ENCODE results near the gene GSTM3. TPM values are rescaled to one million over a fixed set of nuclear protein-coding genes. Genes with fewer than 3 reads are reported as not detected.
"Not testable (repeated sequence)": the region's sequence is repeated elsewhere in the genome, so short reads cannot be mapped to it uniquely, and the experiment has no call there.

Gene GSTM3
- polyA plus RNA-seq, 4 donors: 71.6 to 169 (median 118) TPM

DNA sequence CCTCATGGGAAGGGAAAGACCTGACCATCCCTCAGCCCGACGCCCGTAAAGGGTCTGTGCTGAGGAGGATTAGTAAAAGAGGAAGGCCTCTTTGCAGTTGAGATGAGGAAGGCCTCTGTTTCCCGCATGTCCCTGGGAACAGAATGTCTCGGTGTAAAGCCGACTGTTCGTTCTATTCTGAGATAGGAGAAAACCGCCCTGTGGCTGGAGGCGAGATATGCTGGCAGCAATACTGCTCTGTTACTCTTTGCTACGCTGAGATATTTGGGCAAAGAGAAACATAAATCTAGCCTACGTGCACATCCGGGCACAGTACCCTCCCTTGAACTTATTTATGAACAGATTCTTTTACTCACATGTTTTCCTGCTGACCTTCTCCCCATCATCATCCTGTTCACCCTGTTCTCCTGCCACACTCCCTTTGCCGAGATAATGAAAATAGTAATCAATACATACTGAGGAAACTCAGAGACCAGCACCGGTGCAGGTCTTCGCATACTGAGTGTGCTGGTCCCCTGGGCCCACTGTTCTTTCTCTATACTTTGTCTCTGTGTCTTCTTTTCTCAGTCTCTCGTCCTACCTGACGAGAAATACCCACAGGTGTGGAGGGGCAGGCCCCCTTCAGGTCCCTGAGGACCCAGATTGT lies 26.3 kb upstream of the GSTM3 start:
- H3K9me3 ChIP-seq (ENCODE audit: control insufficient read depth in 2 of 2, insufficient read depth in 1 of 2, low read depth in 1 of 2, low read length in 1 of 2); H3K27me3 ChIP-seq (ENCODE audit: control insufficient read depth in 3 of 3, insufficient read depth in 3 of 3, low read length in 3 of 3); H3K36me3 ChIP-seq (ENCODE audit: control insufficient read depth in 3 of 3, insufficient read depth in 2 of 3, low read depth in 1 of 3, low read length in 3 of 3); FAIRE-seq; H3K4me3 ChIP-seq (ENCODE audit: low read depth in 1 of 3, low read length in 3 of 3): not testable (repeated sequence)
- H3K27ac ChIP-seq (ENCODE audit: low read depth in 1 of 3, low read length in 2 of 3): peak overlapping the region; percentile 64 to 95 (median 67)
- peaks cover 2 to 48% (median 12%) of the 10 kb centered on the region in 3 donors for H3K4me1 ChIP-seq (ENCODE audit: control insufficient read depth in 3 of 3, insufficient read depth in 2 of 3, low read depth in 1 of 3, low read length in 2 of 3)
- WGBS, 3 donors: 30 to 60% (median 44%) methylated on average over 17 of the region's 17 CpGs
- peak; percentile 32 to 68 for DNase-seq

DNA sequence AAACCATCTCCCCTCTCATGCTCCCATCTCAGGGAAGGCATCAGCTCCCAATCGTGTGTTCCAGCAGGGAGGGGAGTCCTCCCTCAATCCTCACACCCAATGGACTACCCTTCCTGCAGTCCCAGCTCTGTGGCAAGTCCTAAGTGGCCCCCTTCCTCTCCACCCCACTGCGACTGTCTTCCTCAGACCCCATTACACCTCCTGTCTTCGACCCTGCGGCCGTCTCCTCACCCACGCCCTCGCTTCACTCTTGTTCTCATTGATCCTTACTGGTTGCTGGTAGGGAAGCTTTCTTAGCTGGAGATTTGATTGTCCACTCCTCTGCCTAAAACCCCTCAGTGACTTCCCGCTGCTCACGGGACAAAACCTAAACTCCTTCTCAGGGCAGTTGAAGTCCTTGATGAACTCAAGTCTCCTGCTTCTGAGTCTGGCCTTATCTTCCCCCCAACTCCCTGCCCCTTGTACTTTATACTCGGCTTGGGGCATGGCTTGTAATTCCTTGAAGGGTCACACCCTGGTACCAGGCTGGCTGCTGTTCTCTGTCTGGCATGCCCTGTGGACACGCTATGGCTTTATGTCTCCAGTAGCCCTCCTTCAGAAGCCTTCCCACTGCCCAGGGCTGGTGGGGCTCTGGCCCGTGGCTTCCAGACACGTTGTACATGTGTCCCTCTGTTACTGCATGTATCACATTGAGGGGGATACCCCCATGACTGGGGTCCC lies 25.2 kb upstream of the GSTM3 start:
- Histone ChIP-seq H3K27me3 (ENCODE audit: control insufficient read depth in 3 of 3, insufficient read depth in 3 of 3, low read length in 3 of 3) (no peaks in the 10 kb centered on the region), H3K36me3 (ENCODE audit: control insufficient read depth in 3 of 3, insufficient read depth in 2 of 3, low read depth in 1 of 3, low read length in 3 of 3) (peaks cover 0 to 17% (median 0%) of the 10 kb centered on the region in 3 donors), H3K4me3 (ENCODE audit: low read depth in 1 of 3, low read length in 3 of 3) (peak overlapping the region in 1 of 3 donors; percentile 2), H3K27ac (ENCODE audit: low read depth in 1 of 3, low read length in 2 of 3) (peak overlapping the region; percentile 67 to 97 (median 95)), H3K4me1 (ENCODE audit: control insufficient read depth in 3 of 3, insufficient read depth in 2 of 3, low read depth in 1 of 3, low read length in 2 of 3) (peaks cover 2 to 58% (median 11%) of the 10 kb centered on the region in 3 donors), H3K9me3 (ENCODE audit: control insufficient read depth in 2 of 2, insufficient read depth in 1 of 2, low read depth in 1 of 2, low read length in 1 of 2) (no peaks in the 10 kb centered on the region)
- WGBS, 3 donors: 22 to 57% (median 36%) methylated on average over 13 of the region's 13 CpGs
- DNase-seq: peak; percentile 88 to 98
- FAIRE-seq: no peak

DNA sequence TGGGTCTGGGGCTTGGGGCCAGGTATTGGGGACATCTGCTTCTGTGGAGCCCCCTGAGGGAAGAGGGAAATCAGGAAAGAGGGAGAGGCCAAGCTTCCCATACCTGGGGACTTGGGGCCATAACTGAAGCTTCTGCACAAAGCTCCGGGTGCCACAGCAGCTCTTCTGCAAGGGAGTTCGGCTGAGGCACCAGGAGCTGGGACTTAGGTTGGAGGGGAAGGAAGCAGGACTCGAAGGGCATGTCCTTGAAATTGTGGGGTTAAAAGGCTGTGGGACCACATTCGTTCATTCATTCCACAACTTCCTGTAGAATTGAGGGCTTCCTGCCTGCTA lies 24.6 kb upstream of the GSTM3 start:
- DNase-seq (no peak), FAIRE-seq (no peak)
- H3K27ac ChIP-seq (ENCODE audit: low read depth in 1 of 3, low read length in 2 of 3): peak overlapping the region; percentile 67 to 97 (median 95)

DNA sequence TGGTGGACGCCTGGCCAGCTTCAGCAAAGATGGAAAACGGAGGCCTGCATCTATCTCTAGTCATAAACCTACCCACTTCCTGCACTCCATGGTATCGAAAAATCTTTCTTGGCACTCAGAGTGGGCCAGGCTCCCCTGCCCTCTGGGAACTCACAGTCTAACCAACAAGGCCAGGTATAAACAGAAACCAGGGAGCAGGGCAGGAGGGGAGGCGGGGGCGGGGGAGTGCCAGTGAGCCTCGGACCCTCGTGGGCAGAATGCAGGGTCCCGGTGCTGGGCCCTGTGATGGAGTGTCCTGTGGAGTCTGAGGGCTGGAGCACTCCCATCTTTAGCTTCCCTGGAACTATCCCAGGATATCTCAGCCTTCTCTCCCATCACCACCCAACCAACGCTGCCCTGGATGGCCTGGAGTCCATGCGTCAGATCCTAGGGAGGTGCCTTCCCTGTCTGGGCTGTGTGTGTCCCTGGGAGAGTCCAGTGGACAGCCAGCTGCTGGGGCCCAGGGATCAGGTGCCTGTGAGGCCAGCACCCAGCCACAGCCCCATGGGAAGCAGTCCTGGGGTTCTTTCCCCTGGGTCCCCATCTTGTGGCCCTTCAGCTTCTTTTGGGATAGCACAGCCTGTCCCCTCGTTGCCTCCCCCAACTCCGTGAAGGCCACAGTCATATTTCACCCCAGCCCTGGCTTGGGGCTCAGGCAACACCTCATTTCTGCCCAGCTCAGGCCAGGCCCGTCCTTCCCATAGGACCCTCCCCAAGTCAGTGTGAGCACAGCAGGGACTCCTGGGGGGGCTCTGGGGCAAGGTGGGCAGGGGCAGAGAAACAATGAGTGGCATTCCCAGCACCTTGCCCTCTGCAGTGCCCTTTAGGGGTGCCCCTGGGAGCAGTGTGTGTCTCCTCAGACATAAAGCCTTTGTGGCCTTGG lies 24.0 kb upstream of the GSTM3 start:
- no peak overlapping the region for H3K4me3 ChIP-seq (ENCODE audit: low read depth in 1 of 3, low read length in 3 of 3)
- DNase-seq: peak; percentile 61 to 67
- 64 to 81% (median 68%) methylated on average over 13 of the region's 13 CpGs for WGBS, 3 donors
- no peaks in the 10 kb centered on the region for H3K27me3 ChIP-seq (ENCODE audit: control insufficient read depth in 3 of 3, insufficient read depth in 3 of 3, low read length in 3 of 3)
- peaks cover 2 to 71% (median 11%) of the 10 kb centered on the region in 3 donors for H3K4me1 ChIP-seq (ENCODE audit: control insufficient read depth in 3 of 3, insufficient read depth in 2 of 3, low read depth in 1 of 3, low read length in 2 of 3)
- peaks cover 0 to 29% (median 6%) of the 10 kb centered on the region in 3 donors for H3K36me3 ChIP-seq (ENCODE audit: control insufficient read depth in 3 of 3, insufficient read depth in 2 of 3, low read depth in 1 of 3, low read length in 3 of 3)
- no peaks in the 10 kb centered on the region for H3K9me3 ChIP-seq (ENCODE audit: control insufficient read depth in 2 of 2, insufficient read depth in 1 of 2, low read depth in 1 of 2, low read length in 1 of 2)
- no peak for FAIRE-seq
- H3K27ac ChIP-seq (ENCODE audit: low read depth in 1 of 3, low read length in 2 of 3): peak overlapping the region; percentile 67 to 97 (median 95)

More for the DNA sequence above, 24.6 kb upstream of the GSTM3 start:
- 55 to 74% (median 71%) methylated on average over 4 of the region's 4 CpGs for WGBS, 3 donors
- Histone ChIP-seq H3K36me3 (ENCODE audit: control insufficient read depth in 3 of 3, insufficient read depth in 2 of 3, low read depth in 1 of 3, low read length in 3 of 3) (peaks cover 0 to 23% (median 2%) of the 10 kb centered on the region in 3 donors), H3K9me3 (ENCODE audit: control insufficient read depth in 2 of 2, insufficient read depth in 1 of 2, low read depth in 1 of 2, low read length in 1 of 2) (no peaks in the 10 kb centered on the region), H3K4me3 (ENCODE audit: low read depth in 1 of 3, low read length in 3 of 3) (no peak overlapping the region), H3K4me1 (ENCODE audit: control insufficient read depth in 3 of 3, insufficient read depth in 2 of 3, low read depth in 1 of 3, low read length in 2 of 3) (peaks cover 2 to 64% (median 11%) of the 10 kb centered on the region in 3 donors), H3K27me3 (ENCODE audit: control insufficient read depth in 3 of 3, insufficient read depth in 3 of 3, low read length in 3 of 3) (no peaks in the 10 kb centered on the region)

DNA sequence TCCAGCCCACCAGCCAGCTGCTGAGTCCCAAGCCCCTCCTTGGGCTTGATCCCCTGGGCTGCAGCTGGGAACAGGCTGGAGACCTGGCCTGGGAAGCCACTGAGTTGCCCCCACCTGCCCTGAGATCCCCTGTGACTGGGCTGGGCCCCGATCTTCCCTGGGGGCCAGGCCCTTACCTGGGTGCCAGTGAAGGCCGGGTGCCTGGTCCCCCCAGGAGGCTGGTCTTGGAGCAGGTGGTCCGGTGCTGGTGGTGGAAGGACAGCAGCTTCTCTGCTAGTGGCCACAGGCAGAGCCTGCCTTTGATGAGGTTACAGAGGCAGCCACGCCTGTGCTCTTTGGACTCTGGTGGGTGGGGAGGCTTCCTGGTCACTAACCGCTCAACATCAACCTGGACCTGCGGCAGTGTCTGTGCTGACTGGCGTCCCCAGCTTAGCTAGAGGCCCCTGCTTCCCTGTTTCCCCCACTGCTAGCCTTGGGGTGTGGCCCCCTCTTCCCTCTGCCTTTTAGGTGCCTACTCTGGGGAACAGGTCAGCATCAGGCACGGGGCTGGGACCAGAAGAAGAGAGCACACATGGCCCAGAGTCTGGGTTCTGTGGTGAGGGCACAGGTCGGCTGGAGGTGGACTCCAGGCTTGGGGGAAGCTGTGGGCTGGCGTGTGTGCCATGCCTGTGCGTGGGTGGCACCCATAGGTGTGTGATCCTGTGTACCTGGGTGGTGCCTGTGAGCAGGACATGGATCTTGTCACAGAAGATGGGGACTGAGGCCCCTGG lies 23.0 kb upstream of the GSTM3 start, which contains the start of gene EPS8L3:
Gene EPS8L3 (minus strand): TSS at position 278 of the 770 bp plus-strand sequence. CDS start 2,174 bp downstream, outside the sequence.
- Histone ChIP-seq H3K4me1 (ENCODE audit: control insufficient read depth in 3 of 3, insufficient read depth in 2 of 3, low read depth in 1 of 3, low read length in 2 of 3) (peaks cover 2 to 73% (median 11%) of the 10 kb centered on the region in 3 donors), H3K27me3 (ENCODE audit: control insufficient read depth in 3 of 3, insufficient read depth in 3 of 3, low read length in 3 of 3) (no peaks in the 10 kb centered on the region), H3K9me3 (ENCODE audit: control insufficient read depth in 2 of 2, insufficient read depth in 1 of 2, low read depth in 1 of 2, low read length in 1 of 2) (no peaks in the 10 kb centered on the region), H3K4me3 (ENCODE audit: low read depth in 1 of 3, low read length in 3 of 3) (peak within 1 kb of the TSS; percentile 48 to 84 (median 57)), H3K36me3 (ENCODE audit: control insufficient read depth in 3 of 3, insufficient read depth in 2 of 3, low read depth in 1 of 3, low read length in 3 of 3) (peaks cover 1 to 39% (median 13%) of the 10 kb centered on the region in 3 donors), H3K27ac (ENCODE audit: low read depth in 1 of 3, low read length in 2 of 3) (peak within 1 kb of the TSS; percentile 67 to 97 (median 95))
- whole genome bisulfite sequencing, 3 donors: 26 to 56% (median 36%) methylated on average over 10 to 11 of the region's 11 CpGs
- DNase-seq (peak; percentile 97), FAIRE-seq (no peak)

DNA sequence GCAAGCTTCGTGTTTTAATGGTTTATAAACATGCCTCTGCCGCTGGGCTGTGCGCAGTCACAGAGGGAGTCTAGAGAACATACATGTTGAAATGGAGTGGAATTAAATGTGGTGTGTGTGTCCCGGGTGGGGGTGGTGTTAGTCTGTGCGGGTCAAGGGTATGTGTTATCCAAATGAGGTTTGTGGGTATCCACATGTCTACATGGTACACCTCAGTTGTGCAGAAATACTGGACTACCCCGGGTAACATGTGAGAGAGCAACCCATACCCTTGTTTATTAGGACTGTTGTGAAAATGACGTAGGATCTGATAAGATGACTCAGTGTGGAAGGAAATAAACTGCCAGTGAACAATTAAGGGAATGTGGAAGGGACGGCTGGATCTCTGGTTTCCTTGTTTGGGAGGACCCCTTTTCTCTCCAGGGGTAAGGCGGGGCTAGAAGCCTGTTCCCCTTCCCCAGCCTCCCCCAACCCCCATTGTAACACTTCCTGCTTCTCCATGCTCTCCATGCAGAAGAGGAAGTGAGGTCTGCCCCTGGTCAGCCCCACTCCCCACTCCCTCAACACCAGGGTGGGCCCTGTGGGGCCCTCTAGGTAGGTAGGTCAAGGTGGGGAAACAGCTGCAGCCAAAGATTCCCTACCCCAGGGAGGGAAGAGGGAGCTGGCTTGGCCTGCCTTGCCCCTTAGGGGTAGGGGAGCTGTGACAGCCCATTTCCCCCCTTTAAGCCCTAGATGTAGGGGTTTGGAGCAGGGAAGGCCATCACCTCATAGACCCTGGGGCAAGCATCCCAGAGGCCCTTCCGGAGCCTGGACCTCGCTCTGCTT lies 22.2 kb upstream of the GSTM3 start:
- H3K36me3 ChIP-seq (ENCODE audit: control insufficient read depth in 3 of 3, insufficient read depth in 2 of 3, low read depth in 1 of 3, low read length in 3 of 3): peaks cover 6 to 47% (median 21%) of the 10 kb centered on the region in 3 donors
- H3K27me3 ChIP-seq (ENCODE audit: control insufficient read depth in 3 of 3, insufficient read depth in 3 of 3, low read length in 3 of 3): no peaks in the 10 kb centered on the region
- FAIRE-seq (no peak), DNase-seq (peak; percentile 81 to 89)
- 15 to 51% (median 39%) methylated on average over 11 of the region's 11 CpGs for WGBS, 3 donors
- H3K27ac ChIP-seq (ENCODE audit: low read depth in 1 of 3, low read length in 2 of 3): peak overlapping the region; percentile 67 to 97 (median 95)
- H3K4me1 ChIP-seq (ENCODE audit: control insufficient read depth in 3 of 3, insufficient read depth in 2 of 3, low read depth in 1 of 3, low read length in 2 of 3): peaks cover 2 to 73% (median 11%) of the 10 kb centered on the region in 3 donors
- no peaks in the 10 kb centered on the region for H3K9me3 ChIP-seq (ENCODE audit: control insufficient read depth in 2 of 2, insufficient read depth in 1 of 2, low read depth in 1 of 2, low read length in 1 of 2)
- peak overlapping the region; percentile 48 to 84 (median 57) for H3K4me3 ChIP-seq (ENCODE audit: low read depth in 1 of 3, low read length in 3 of 3)

DNA sequence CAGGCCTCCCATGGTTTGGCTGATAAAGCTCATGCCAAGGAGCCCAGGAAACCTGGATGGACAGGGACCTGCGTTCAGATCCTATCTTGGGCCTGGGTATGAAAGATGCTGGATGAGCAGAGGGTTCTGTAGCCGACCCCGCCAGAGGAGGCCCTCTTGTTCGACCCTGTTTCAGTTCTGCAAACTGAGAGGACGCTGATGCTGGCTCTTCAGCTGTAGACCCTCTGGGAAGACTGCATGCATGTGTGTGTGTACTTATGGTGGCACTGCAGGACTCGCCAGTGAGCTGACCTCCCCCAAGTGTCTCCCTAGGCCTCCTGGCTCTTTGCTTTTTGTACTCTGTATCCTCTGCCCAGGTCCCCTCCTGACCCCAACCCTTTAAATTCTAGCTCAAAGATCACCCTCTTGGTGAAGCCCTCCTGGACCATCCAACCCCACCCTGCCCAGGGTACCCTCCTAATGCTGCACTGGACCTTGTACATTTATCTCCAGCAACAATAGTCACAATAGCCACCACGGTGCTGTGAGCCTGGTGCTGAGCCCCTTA lies 21.3 kb upstream of the GSTM3 start:
- Histone ChIP-seq H3K9me3 (ENCODE audit: control insufficient read depth in 2 of 2, insufficient read depth in 1 of 2, low read depth in 1 of 2, low read length in 1 of 2) (no peaks in the 10 kb centered on the region), H3K36me3 (ENCODE audit: control insufficient read depth in 3 of 3, insufficient read depth in 2 of 3, low read depth in 1 of 3, low read length in 3 of 3) (peaks cover 6 to 57% (median 28%) of the 10 kb centered on the region in 3 donors), H3K27me3 (ENCODE audit: control insufficient read depth in 3 of 3, insufficient read depth in 3 of 3, low read length in 3 of 3) (no peaks in the 10 kb centered on the region), H3K27ac (ENCODE audit: low read depth in 1 of 3, low read length in 2 of 3) (peak overlapping the region; percentile 43 to 97 (median 95)), H3K4me1 (ENCODE audit: control insufficient read depth in 3 of 3, insufficient read depth in 2 of 3, low read depth in 1 of 3, low read length in 2 of 3) (peaks cover 2 to 64% (median 6%) of the 10 kb centered on the region in 3 donors), H3K4me3 (ENCODE audit: low read depth in 1 of 3, low read length in 3 of 3) (peak overlapping the region in 2 of 3 donors; percentile 57 to 84)
- FAIRE-seq: no peak
- DNase-seq: no peak
- 21 to 64% (median 40%) methylated on average over 7 of the region's 7 CpGs for WGBS, 3 donors

All from small intestine (tissue), 7 donors.